ENCODE results near the gene ATP2A1. TPM values are rescaled to one million over a fixed set of nuclear protein-coding genes. Genes with fewer than 3 reads are reported as not detected.

Gene ATP2A1
- total and polyA plus RNA-seq, 2 donors from 2014 or later: 0.25 to 0.47 TPM

- TF ChIP-seq CTCF (IDR thresholded peaks at IDR 0.05; ENCODE audit: borderline replicate concordance, extremely low read depth, insufficient read depth): no peak
- peak overlapping the region in 2 of 3 donors; percentile 38 to 54 for H3K9ac ChIP-seq (ENCODE audit: low read length in 3 of 3)
- no peak for FAIRE-seq
- peaks cover 0 to 11% (median 3%) of the 10 kb centered on the region in 3 donors for H3K4me1 ChIP-seq (ENCODE audit: control insufficient read depth in 2 of 3, insufficient read depth in 2 of 3, low read depth in 1 of 3, low read length in 3 of 3)
- H3K27ac ChIP-seq (ENCODE audit: low read depth in 2 of 2, low read length in 2 of 2): no peak overlapping the region
- H3K27me3 ChIP-seq (ENCODE audit: control insufficient read depth, insufficient read depth, low read length): no peaks in the 10 kb centered on the region
- DNase-seq: peak in 1 of 5 donors; percentile 68
- no peaks in the 10 kb centered on the region for H3K9me3 ChIP-seq (ENCODE audit: control insufficient read depth in 2 of 3, insufficient read depth in 1 of 3, low read length in 3 of 3)
- peak overlapping the region; percentile 64 to 70 (median 65) for H3K4me3 ChIP-seq (ENCODE audit: low read length in 3 of 3)
- intact Hi-C loops (cut with DNase I): no loop called here
- no peaks in the 10 kb centered on the region for H3K36me3 ChIP-seq (ENCODE audit: control insufficient read depth in 2 of 3, insufficient read depth in 3 of 3, low read length in 3 of 3)
Observed at GRCh38 chr16:28879261-28879840, 1.1 kb downstream of the ATP2A1 start.

GRCh38 chr16:28879841-28880588 lies 1.7 kb downstream of the ATP2A1 start:
- DNase-seq (peak; percentile 94 to 96 (median 96)), FAIRE-seq (no peak)
- H3K27ac ChIP-seq (ENCODE audit: low read depth in 2 of 2, low read length in 2 of 2): no peak overlapping the region
- intact Hi-C loops (cut with DNase I): loop anchor here (10.0 kb wide), 1 partner anchor 65 kb away; no protein-coding TSS in a partner anchor
- no peaks in the 10 kb centered on the region for H3K36me3 ChIP-seq (ENCODE audit: control insufficient read depth in 2 of 3, insufficient read depth in 3 of 3, low read length in 3 of 3)
- H3K9ac ChIP-seq (ENCODE audit: low read length in 3 of 3): peak overlapping the region in 1 of 3 donors; percentile 38
- H3K27me3 ChIP-seq (ENCODE audit: control insufficient read depth, insufficient read depth, low read length): no peaks in the 10 kb centered on the region
- TF ChIP-seq CTCF (IDR thresholded peaks at IDR 0.05; ENCODE audit: borderline replicate concordance, extremely low read depth, insufficient read depth): no peak
- peaks cover 0 to 11% (median 3%) of the 10 kb centered on the region in 3 donors for H3K4me1 ChIP-seq (ENCODE audit: control insufficient read depth in 2 of 3, insufficient read depth in 2 of 3, low read depth in 1 of 3, low read length in 3 of 3)
- peak overlapping the region; percentile 64 to 70 (median 65) for H3K4me3 ChIP-seq (ENCODE audit: low read length in 3 of 3)
- H3K9me3 ChIP-seq (ENCODE audit: control insufficient read depth in 2 of 3, insufficient read depth in 1 of 3, low read length in 3 of 3): no peaks in the 10 kb centered on the region

GRCh38 chr16:28880589-28880915 lies 2.3 kb downstream of the ATP2A1 start:
- DNase-seq (peak in 1 of 5 donors; percentile 71), FAIRE-seq (no peak)
- TF ChIP-seq CTCF (IDR thresholded peaks at IDR 0.05; ENCODE audit: borderline replicate concordance, extremely low read depth, insufficient read depth): no peak
- H3K9me3 ChIP-seq (ENCODE audit: control insufficient read depth in 2 of 3, insufficient read depth in 1 of 3, low read length in 3 of 3): no peaks in the 10 kb centered on the region
- H3K4me3 ChIP-seq (ENCODE audit: low read length in 3 of 3): no peak overlapping the region
- H3K4me1 ChIP-seq (ENCODE audit: control insufficient read depth in 2 of 3, insufficient read depth in 2 of 3, low read depth in 1 of 3, low read length in 3 of 3): peaks cover 0 to 11% (median 3%) of the 10 kb centered on the region in 3 donors
- intact Hi-C loops (cut with DNase I): loop anchor here (10.0 kb wide), 1 partner anchor 64 kb away; no protein-coding TSS in a partner anchor
- no peak overlapping the region for H3K27ac ChIP-seq (ENCODE audit: low read depth in 2 of 2, low read length in 2 of 2)
- no peaks in the 10 kb centered on the region for H3K27me3 ChIP-seq (ENCODE audit: control insufficient read depth, insufficient read depth, low read length)
- H3K36me3 ChIP-seq (ENCODE audit: control insufficient read depth in 2 of 3, insufficient read depth in 3 of 3, low read length in 3 of 3): no peaks in the 10 kb centered on the region
- no peak overlapping the region for H3K9ac ChIP-seq (ENCODE audit: low read length in 3 of 3)
